Right ventricle myocardium superior (tissue), 1 donor: ENCODE results near the gene BMERB1. TPM values are rescaled to one million over a fixed set of nuclear protein-coding genes. Genes with fewer than 3 reads are reported as not detected.

Source experiments
- ATAC-seq: fragments of 200-7000 bp; cut with Tn5 transposase; one replicate; pipeline ENCODE4 v1.9.1; 2020; ENCODE audit warnings: mild to moderate bottlenecking; ENCODE audit not compliant: poor library complexity
- DNase-seq: peaks from one replicate; pipeline ENCODE4 v3.0.0-alpha.2; 2020
- intact Hi-C: fragments of 100-400 bp; cut with DNase I; formaldehyde crosslinking; loops from one replicate; pipeline ENCODE4 v1.11.2; 2022
- total RNA-seq: library from RNA; stranded (reverse); fragmentation: NEBNext Ultra II Directional; extraction: Animal tissue kit (Norgen Biotek cat#: 25700); gene quantifications from one replicate; pipeline ENCODE4 v1.2.1, GENCODE V29; 2021
- donor health status: DM: no; HTN: yes; CAD: no; lungs with severe emphysema.

Gene BMERB1
- total RNA-seq, 1 donor from 2014 or later = 71.8 TPM

DNA sequence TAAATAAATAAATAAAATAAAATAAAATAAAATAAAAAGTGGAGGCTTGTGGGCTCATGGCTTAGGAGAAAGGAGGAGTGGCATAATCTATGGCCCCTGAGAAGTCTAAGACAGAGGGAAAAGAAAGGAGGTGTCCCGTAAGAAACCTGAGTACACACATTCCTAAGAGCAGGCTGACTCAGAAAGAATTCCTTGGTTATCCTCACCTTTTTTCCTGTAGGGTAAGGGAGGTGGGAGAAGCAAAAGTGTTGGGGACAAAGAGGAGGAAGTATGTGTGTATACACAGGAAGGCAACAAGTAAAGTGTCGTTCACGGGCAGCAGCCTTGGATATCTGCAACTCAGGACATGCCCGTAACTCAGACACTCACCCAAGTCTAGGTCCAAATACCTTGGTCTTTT, 179.3 kb downstream of the BMERB1 start:
- DNase-seq = no peak
- intact Hi-C loops = no loop called here
- ATAC-seq = no peak

DNA sequence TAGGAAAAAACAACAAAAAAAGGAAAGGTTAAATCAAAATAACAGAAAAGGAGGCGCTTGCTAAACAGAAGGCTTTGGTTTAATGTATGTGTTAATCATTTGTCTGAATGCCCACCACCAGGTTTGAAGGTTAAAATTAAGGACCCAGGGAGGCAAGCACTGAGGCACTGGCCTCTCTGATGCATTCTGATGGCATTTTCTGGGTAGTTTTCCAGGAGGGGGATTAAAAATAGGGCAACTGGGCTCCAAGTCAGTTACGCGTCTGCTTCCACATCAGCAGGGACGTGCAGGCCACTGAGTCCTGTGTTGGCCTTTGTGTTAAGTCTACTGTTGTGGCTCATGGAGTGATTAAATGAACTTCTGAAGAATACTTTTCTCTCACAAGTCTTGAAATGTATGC, 181.6 kb downstream of the BMERB1 start:
- ATAC-seq (no peak), DNase-seq (no peak)
- intact Hi-C loops = no loop called here

GRCh38 chr16:15616475-15617165, 182.2 kb downstream of the BMERB1 start:
- intact Hi-C loops = no loop called here
- ATAC-seq = no peak
- no peak for DNase-seq

- intact Hi-C loops = no loop called here
- DNase-seq = no peak
- no peak for ATAC-seq
Measured at GRCh38 chr16:15617901-15618300, 183.5 kb downstream of the BMERB1 start.

DNA sequence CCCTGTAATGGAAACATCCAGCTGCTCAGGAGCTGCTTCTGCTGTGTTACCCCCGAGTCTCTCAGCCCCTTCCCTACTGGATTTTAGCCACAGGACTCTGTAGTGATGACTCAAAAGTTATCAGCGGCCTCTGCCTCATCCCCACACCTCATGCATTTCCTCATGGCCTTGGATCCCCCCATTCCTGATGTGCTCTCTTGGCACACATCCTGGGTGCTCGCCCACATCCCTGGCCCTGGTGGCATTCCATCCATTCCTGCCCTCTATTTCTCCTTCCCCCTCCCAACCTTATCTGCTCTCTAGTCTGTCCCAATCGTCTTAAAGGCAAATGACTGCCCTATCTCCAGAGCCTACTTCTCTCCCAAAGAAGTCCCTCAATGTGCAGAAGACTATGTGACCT, 184.0 kb downstream of the BMERB1 start:
- intact Hi-C loops = no loop called here
- DNase-seq = no peak
- no peak for ATAC-seq

DNA sequence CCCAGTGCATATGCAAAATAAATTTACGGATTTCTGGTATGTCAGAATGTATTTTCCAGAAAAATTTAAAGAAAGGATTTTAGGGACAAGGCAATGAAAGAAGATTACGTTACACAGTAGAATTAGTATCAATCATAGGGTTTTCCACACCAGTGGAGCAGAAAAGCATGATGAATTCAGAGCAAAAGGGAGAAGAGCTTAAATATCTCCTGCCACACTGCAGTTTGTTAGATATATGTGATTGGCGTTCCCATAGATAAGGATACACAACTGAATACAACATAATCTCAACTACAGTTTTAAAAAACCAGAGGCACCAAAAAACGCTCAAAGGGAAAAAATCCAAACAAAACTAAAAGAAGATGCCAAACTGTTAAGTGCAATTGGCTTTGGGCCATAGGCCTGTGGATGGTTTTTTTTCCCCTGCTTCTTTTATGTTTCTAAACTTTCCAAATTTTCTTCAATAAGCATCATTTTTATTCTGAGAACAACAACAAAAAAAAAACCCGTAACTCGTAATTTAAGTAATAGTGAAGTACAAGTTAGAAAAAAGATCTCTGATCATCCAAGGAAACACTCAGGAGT, 186.3 kb downstream of the BMERB1 start:
- ATAC-seq (no peak), DNase-seq (no peak)
- intact Hi-C loops = no loop called here

GRCh38 chr16:15621456-15621855, 187.1 kb downstream of the BMERB1 start:
- no peak for DNase-seq
- intact Hi-C loops = no loop called here
- ATAC-seq = peak; percentile 62

DNA sequence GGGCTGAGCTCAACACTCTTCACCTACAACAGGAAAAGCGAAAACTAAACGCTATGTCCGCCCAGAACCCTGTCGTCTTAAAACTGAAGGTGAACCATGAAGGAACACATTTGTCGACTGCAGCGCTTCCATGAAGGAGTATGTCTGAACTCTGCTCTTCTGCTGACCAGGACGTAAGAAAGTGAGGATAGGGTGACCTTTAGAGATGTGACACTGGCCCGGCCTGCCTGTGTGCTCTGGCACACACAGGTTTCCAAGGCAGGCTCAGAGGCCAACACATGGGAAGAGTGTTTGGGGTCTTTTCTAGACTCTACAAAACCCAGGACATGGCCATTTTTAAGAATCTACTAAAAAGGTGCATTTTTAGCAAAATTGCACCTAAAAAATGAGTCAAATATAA, 187.5 kb downstream of the BMERB1 start:
- DNase-seq (no peak), ATAC-seq (peak; percentile 72)
- intact Hi-C loops = no loop called here

DNA sequence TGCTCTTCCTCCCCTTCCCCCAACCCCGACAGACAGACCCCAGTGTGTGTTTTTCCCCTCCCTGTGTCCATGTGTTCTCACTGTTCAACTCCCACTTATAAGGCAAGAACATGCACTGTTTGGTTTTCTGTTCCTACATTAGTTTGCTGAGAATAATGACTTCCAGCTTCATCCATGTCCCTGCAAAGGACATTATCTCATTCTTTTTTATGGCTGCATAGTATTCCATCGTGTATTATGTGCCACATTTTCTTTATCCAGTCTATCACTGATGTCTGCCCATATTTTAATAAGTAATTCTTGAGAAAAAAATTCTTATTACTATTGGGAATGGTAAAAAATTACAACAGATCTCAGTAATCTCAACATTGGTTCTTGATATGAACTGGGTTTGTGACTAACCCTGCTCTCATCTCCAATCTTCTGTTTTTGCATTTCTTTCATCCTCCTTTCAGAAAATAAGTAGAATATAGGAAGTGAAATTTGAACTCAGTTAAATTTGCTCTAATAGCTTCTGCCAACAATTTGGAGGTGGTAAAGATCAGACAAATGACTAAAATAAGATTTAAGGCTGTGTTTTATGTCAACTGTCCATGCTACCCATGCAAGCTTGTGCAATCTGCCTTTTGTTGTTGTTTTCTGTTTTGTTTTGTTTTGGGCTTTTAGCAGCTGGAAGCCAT, 197.5 kb downstream of the BMERB1 start:
- ATAC-seq (no peak), DNase-seq (no peak)
- intact Hi-C loops = no loop called here

DNA sequence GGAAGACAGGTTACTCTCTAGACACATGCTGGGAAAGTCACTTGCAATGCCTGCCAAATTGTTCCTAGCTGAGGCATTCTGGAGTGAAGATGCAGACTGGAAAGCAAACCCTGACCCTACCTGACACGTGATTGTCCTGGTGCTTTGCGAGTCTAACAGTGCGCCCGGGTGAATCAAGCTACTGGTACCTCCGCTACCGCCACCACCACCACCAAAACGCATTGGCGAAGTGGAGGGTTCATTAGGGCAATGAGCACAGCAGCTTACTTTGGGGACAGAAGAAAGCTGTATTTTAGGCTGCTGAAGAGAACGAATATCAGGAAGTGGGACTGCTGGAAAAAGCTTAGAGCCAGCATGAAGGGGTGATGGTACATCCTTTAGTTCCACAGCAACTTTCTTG, 201.5 kb downstream of the BMERB1 start:
- intact Hi-C loops = no loop called here
- ATAC-seq (no peak), DNase-seq (no peak)

DNA sequence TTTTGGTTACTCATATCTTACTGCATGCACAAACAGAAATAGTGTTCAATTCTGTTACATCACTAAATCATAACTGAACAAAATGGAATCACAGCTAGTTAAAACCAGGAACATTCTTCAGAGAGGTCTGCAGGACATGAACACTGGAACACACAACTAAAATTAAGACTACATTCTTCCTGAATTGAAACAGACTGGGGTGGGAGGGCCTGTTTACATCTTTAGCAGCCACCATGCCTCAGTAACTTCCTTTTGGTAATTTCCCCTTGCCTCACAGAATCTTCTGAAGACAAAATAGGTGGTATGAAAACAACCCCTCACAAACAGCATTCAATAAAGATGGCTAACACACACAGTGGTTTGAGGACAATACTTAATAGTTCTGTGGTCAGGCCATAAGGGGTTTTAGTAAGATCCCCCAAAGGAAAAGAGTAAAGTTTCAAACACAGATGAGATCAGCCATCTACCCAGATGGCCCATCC, 202.0 kb downstream of the BMERB1 start:
- intact Hi-C loops = no loop called here
- no peak for DNase-seq
- no peak for ATAC-seq

Other genes starting within 250 kb of the BMERB1 start
- 5.2 TPM for gene NPIPA5, start 56.3 kb upstream of the BMERB1 start, total RNA-seq
- 6.1 TPM for gene MPV17L, start 38.8 kb upstream of the BMERB1 start, total RNA-seq
- 45.2 TPM for gene MARF1, start 208.6 kb downstream of the BMERB1 start, total RNA-seq
- 12.6 TPM for gene NDE1, start 215.7 kb downstream of the BMERB1 start, total RNA-seq